ENCODE measurements around the gene MBTD1. TPM values are rescaled to one million over a fixed set of nuclear protein-coding genes. Genes with fewer than 3 reads are reported as not detected.

The MBTD1 gene
- polyA plus RNA-seq, 2 of the 4 experiments (the other 2 are of a cell fraction), result 8.1 to 13.4 TPM

GRCh38 chr17:51153210-51154072, 106.4 kb downstream of the MBTD1 start, which contains the start of gene NME1:
NME1 (plus strand) TSS chr17:51153559; CDS start chr17:51155655, 2,096 bp downstream.
- FAIRE-seq (peak; percentile 96), DNase-seq (ENCODE audit: low read depth in 1 of 2, low spot score in 1 of 2) (peak; percentile 99 to 100), ATAC-seq (peak; percentile 96 to 98)
- peaks cover 25% of the 10 kb centered on the region for H3K4me1 ChIP-seq
- ChIA-PET POLR2A (interaction anchor here (0.8 to 2.5 kb wide), 12 partner anchors 9 to 434 kb away, joined by 3 to 41 read pairs (median 4); partner anchors contain the start of genes LUC7L3, NME2, SPAG9 and TOB1), CTCF (interaction anchor here (0.6 to 6.5 kb wide), 72 partner anchors 10 to 603 kb away, joined by 3 to 202 read pairs (median 5); partner anchors contain the start of genes NME2, SPAG9 and TOB1)
- peak within 1 kb of the TSS; percentile 74 for H3K4me3 ChIP-seq
- H3K4me2 ChIP-seq, result peak within 1 kb of the TSS; percentile 96
- WGBS (ENCODE audit: missing lambda C conversion rate), result 1% methylated on average over 60 of the region's 60 CpGs
- no peaks in the 10 kb centered on the region for H3K9me3 ChIP-seq
- H3K27ac ChIP-seq, result peak within 1 kb of the TSS; percentile 82 to 88
- TF ChIP-seq BCL3 (IDR thresholded peaks at IDR 0.05) (peak; percentile 56; the same call in 1 of the 3 replicates), CHD2 (IDR thresholded peaks at IDR 0.05; ENCODE audit: low read length, partially characterized antibody) (no peak), HES2 (IDR thresholded peaks at IDR 0.05) (no peak), MAZ (IDR thresholded peaks at IDR 0.05; ENCODE audit: borderline replicate concordance, low read depth, low read length) (peak; percentile 85; the same call in 1 of the 2 replicates), HMGXB4 (CRISPR knock-in tag; IDR thresholded peaks at IDR 0.05; ENCODE audit: borderline replicate concordance) (peak; percentile 49; the same call in 1 of the 2 replicates), MAX (IDR thresholded peaks at IDR 0.05) (peak; percentile 100), RNF2 (IDR thresholded peaks at IDR 0.05; ENCODE audit: borderline replicate concordance, low read depth) (no peak), MYC (IDR thresholded peaks at IDR 0.05; ENCODE audit: borderline replicate concordance, low read length) (peak; percentile 100), CBX2 (IDR thresholded peaks at IDR 0.05; ENCODE audit: borderline replicate concordance, low read depth) (no peak), HOXA7 (CRISPR knock-in tag; IDR thresholded peaks at IDR 0.05) (no peak; the same call in 1 of the 2 replicates), TP53 (CRISPR knock-in tag; IDR thresholded peaks at IDR 0.05) (peak; percentile 84; the same call in 1 of the 2 replicates), CHD4 (IDR thresholded peaks at IDR 0.05; ENCODE audit: borderline replicate concordance) (no peak), KDM5A (IDR thresholded peaks at IDR 0.05) (peak; percentile 74), POLR2AphosphoS2 (conservative IDR thresholded peaks at IDR 0.05; ENCODE audit: low read length) (no peak), POLR2A (IDR thresholded peaks at IDR 0.05; ENCODE audit: low read length) (peak; percentile 77), BHLHE40 (IDR thresholded peaks at IDR 0.05; ENCODE audit: low read depth, low read length) (no peak), CEBPB (IDR thresholded peaks at IDR 0.05) (peak in 1 of 2 experiments; percentile 42; a peak in 2 of 4 replicates), EHF (CRISPR knock-in tag; IDR thresholded peaks at IDR 0.05) (no peak), REST (IDR thresholded peaks at IDR 0.05) (no peak; the same call in 1 of the 2 replicates), FOSL2 (IDR thresholded peaks at IDR 0.05) (0 out of 2 replicates have a peak, but pooled peaks have one; percentile 35), FOSL2 (CRISPR knock-in tag; IDR thresholded peaks at IDR 0.05) (peak; percentile 97), PHF8 (IDR thresholded peaks at IDR 0.05; ENCODE audit: borderline replicate concordance, low read depth) (no peak), ESRRA (IDR thresholded peaks at IDR 0.05; ENCODE audit: borderline replicate concordance, low read length) (0 out of 2 replicates have a peak, but pooled peaks have one; percentile 55), ZFP36 (IDR thresholded peaks at IDR 0.05; ENCODE audit: borderline replicate concordance, partially characterized antibody) (no peak), CBX8 (IDR thresholded peaks at IDR 0.05) (no peak), E2F6 (IDR thresholded peaks at IDR 0.05; ENCODE audit: borderline replicate concordance, low read depth) (peak; percentile 90), NR3C1 (IDR thresholded peaks at IDR 0.05) (no peak), RAD21 (conservative IDR thresholded peaks at IDR 0.05 in 1 of 2, IDR thresholded peaks at IDR 0.05 in 1 of 2) (peak; percentile 99), FOXS1 (CRISPR knock-in tag; IDR thresholded peaks at IDR 0.05) (no peak), ZNF302 (CRISPR knock-in tag; IDR thresholded peaks at IDR 0.05) (no peak)
